Neural cell (in vitro differentiated cells): ENCODE results near the gene APP.

Experiments
- CTCF ChIP-seq: fragments of 450-650 bp; IDR thresholded peaks from 2 replicates; pipeline ENCODE4 v1.5.1; 2014; ENCODE audit warnings: antibody characterized with exemption, mild to moderate bottlenecking, moderate library complexity; ENCODE audit not compliant: poor library complexity, severe bottlenecking
- EZH2 ChIP-seq: fragments of 200-600, 300-800 bp; shearing (Covaris generic), sonication (generic); IDR thresholded peaks from 2 replicates; pipeline ENCODE4 v1.6.1; 2014; ENCODE audit warnings: antibody characterized with exemption, low read length, borderline replicate concordance, mild to moderate bottlenecking; ENCODE audit not compliant: insufficient read depth, poor library complexity, severe bottlenecking
- TAF1 ChIP-seq: IDR thresholded peaks from 2 replicates; pipeline ENCODE4 v1.6.1; 2012; ENCODE audit warnings: low read depth

DNA sequence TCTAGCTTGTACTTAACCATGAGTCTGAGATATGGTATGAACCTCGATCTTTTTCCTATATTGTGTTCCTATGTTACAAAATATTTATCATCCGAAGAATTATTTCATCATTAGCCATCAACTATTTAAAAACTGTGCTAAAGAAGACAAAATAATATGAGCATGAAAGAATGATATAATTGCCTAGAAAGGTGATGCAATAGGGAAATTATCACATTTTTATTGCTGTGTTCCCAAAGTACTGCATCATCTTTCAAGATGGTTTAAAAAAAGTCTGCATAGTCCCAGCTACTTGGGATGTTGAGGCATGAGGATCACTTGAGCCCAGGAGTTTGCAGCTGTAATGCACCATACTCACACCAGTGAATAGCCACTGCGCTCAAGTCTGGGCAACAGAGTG is 126.7 kb downstream of the APP start:
- TF ChIP-seq CTCF (no peak), EZH2 (no peak), TAF1 (no peak)
